Brain microvascular endothelial cell (primary cell): ENCODE results near the gene COASY.
A peak's percentile ranks its signal among the peaks of the same experiment; 100 is the strongest.
"Not testable (repeated sequence)": the region's sequence is repeated elsewhere in the genome, so short reads cannot be mapped to it uniquely, and the experiment has no call there.

ENCODE experiments used
- DNase-seq: peaks from one replicate; pipeline ENCODE4 v3.0.0-alpha.2; 2020
- H3K27ac ChIP-seq: fragments of 250-450 bp; sonication (Bioruptor Pico); 2 replicates; pipeline ENCODE4 v1.5.1; 2020; ENCODE audit warnings: mild to moderate bottlenecking, moderate library complexity
- H3K27me3 ChIP-seq: fragments of 250-450 bp; sonication (Bioruptor Pico); replicated peaks from 2 replicates; pipeline ENCODE4 v1.5.1; 2020; ENCODE audit warnings: mild to moderate bottlenecking
- H3K36me3 ChIP-seq: fragments of 250-450 bp; sonication (Bioruptor Pico); replicated peaks from 2 replicates; pipeline ENCODE4 v1.5.1; 2020; ENCODE audit warnings: mild to moderate bottlenecking
- H3K4me3 ChIP-seq: 2 replicates; pipeline ENCODE4 v1.5.1; 2011; ENCODE audit warnings: low read depth, mild to moderate bottlenecking, control low read depth, low read length, moderate library complexity
- CTCF ChIP-seq: IDR thresholded peaks from 2 replicates; pipeline ENCODE4 v1.5.1; 2011; ENCODE audit warnings: low read depth, mild to moderate bottlenecking, moderate library complexity, low read length, control low read depth, inconsistent platforms; ENCODE audit errors: missing control alignments
- in situ Hi-C: cut with HindIII; loops from 2 replicates; pipeline ENCODE4 v1.10.0; 2017; ENCODE audit warnings: low sequenced_read_pairs, low pct_ligation_motif_present

COASY gene

DNA sequence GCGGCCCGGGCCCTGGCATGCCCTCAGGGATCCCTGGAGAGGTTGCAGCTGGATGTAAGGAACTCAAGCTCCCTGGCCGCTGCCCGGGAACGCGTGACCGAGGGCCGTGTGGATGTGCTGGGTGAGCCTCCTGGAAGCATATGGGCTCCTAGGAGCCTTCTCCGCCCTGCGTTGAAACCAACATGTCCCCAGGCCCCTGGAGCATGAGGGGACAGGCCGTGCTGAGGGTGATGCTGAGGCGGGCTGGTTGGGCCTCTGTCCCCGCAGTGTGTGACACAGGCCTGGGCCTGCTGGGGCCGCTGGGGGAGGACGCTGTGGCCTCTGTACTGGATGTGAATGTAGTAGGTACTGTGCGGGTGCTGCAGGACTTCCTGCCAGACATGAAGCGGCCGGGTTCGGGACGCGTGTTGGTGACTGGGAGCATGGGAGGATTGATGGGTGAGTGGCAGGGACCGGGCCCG, 14.9 kb upstream of the COASY start:
- no peak for TF ChIP-seq CTCF
- H3K36me3 ChIP-seq = peaks cover 2% of the 10 kb centered on the region
- no peak for DNase-seq
- H3K27me3 ChIP-seq = no peaks in the 10 kb centered on the region
- no peak overlapping the region for H3K27ac ChIP-seq
- in situ Hi-C loops = no loop called here
- H3K4me3 ChIP-seq = no peak overlapping the region

DNA sequence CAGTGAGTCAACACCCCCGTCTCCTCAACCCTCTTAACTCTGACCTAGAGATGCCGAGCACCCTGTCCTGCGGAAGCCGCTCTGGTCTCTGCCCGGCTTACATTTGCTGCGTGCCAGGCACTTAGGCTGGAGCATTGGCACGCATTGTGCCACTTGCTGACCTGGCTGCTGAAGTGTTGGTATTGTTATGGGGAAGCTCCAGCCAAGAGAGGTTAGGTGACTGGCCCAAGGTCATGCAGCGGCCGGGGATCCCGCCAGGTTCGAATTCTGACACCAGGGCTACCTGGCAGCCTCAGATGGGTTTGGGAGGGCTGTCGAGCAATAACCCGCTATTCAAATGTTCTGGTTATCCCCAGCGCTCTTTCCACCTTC, 14.3 kb upstream of the COASY start:
- Histone ChIP-seq H3K36me3 (peaks cover 1% of the 10 kb centered on the region), H3K4me3 (no peak overlapping the region), H3K27ac (no peak overlapping the region), H3K27me3 (no peaks in the 10 kb centered on the region)
- no peak for DNase-seq
- in situ Hi-C loops = no loop called here
- no peak for TF ChIP-seq CTCF

DNA sequence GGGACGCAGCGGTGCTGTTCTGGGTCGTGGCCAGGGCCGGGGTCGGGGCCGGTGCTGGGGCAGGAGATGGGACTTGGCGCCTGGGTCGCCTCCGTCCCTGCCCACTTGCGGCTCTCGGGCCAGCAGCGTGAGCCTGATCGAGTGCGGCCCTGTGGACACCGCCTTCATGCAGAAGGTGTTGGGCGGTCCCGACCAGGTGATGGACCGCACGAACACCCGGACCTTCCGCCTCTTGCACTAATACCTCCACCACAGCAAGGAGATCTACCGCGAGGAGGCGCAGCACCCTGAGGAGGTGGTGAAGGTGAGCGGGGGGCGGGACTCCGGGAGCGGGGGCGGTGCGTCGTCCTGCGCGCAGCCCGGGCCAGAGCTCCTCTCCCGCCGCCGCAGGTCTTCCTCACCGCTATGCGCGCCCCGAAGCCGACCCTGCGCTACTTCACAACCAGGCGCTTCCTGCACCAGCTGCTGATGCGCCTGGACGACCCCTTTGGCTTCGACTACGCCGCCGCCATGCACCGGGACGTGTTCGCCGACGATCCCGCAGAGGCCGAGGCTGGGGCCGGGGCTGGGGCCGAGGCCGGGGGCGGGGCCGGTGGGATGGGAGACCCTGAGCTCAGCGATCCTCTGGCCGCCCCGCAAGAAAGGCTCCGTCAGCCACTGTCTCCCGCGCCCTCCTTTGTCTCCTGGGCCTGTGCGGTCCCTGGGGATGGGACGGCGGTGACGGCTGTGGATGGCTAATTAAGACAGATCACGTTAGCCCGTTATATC, 13.7 kb upstream of the COASY start:
- no peak for DNase-seq
- peak overlapping the region; percentile 45 for H3K4me3 ChIP-seq
- H3K27ac ChIP-seq = no peak overlapping the region
- no peaks in the 10 kb centered on the region for H3K27me3 ChIP-seq
- no peaks in the 10 kb centered on the region for H3K36me3 ChIP-seq
- TF ChIP-seq CTCF = peak; percentile 57
- in situ Hi-C loops = no loop called here

DNA sequence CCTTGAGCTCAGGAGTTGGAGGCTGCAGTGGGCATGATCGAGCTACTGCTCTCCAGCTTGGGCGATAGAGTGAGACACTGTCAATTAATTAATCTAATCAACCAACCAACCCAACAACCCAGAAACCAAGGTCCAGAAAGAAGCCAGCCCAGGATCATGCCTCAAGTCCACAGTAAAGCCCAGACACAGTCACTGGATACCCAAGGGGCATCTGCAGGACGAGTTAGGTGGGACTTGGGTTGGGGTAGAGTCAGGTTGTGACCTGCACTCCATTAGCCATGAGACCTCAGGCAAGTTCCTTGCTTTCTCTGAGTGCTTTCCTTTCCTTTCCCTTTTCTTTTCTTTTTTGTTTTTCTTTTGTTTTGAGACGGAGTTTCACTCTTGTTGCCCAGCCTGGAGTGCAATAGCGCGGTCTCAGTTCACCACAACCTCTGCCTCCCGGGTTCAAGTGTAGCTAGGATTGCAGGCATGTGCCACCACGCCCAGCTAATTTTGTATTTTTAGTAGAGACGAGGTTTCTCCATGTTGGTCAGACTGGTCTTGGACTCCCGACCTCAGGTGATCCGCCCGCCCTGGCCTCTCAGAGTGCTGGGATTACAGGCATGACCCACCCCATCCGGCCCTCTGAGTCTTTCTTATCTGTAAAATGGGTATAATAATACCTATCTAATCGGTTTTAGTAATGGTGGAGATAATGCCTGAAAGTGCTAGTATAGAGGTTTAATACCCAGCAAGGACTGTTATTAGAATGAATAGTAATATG, 12.8 kb upstream of the COASY start:
- Histone ChIP-seq H3K27ac (no peak overlapping the region), H3K27me3 (no peaks in the 10 kb centered on the region), H3K36me3 (no peaks in the 10 kb centered on the region), H3K4me3 (no peak overlapping the region)
- TF ChIP-seq CTCF = no peak
- in situ Hi-C loops = no loop called here
- DNase-seq = no peak

DNA sequence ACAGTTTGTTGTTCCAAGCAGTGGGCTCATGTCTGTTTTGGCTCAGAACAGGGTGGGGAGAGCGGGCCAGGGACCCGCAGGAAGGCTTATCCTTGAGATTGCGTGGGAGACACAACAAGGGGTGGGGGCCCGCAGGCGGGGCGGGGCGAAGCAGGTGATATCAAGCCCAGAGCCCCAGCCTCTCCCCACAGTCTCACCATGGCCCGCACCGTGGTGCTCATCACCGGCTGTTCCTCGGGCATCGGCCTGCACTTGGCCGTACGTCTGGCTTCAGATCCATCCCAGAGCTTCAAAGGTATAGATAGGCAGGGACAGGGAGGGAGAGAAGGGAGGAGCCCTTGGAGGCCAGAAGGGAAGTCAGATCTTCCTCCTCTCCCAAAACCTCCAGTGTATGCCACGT, 9.2 kb upstream of the COASY start, which contains the start of gene HSD17B1:
HSD17B1 (plus strand) TSS at position 188 of the 400 bp plus-strand sequence; CDS start at position 199, 11 bp downstream.
- peak within 1 kb of the TSS; percentile 91 for H3K4me3 ChIP-seq
- H3K27ac ChIP-seq, H3K27me3 ChIP-seq, DNase-seq, H3K36me3 ChIP-seq, in situ Hi-C loops: not testable (repeated sequence)

DNA sequence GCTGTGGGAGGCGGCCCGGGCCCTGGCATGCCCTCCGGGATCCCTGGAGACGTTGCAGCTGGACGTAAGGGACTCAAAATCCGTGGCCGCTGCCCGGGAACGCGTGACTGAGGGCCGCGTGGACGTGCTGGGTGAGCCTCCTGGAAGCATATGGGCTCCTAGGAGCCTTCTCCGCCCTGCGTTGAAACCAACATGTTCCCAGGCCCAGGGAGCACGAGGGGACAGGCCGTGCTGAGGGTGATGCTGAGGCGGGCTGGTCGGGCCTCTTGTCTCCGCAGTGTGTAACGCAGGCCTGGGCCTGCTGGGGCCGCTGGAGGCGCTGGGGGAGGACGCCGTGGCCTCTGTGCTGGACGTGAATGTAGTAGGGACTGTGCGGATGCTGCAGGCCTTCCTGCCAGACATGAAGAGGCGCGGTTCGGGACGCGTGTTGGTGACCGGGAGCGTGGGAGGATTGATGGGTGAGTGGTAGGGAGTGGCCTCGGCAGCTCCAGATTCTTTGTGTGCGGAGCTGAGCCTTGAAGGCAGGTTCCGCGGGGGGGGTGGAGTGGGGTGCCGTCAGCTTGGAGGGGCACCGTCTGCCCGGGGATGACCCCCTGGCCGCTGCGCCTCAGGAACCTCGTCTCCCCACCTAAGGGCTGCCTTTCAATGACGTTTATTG, 8.7 kb upstream of the COASY start:
- no peaks in the 10 kb centered on the region for H3K27me3 ChIP-seq
- H3K36me3 ChIP-seq = no peaks in the 10 kb centered on the region
- in situ Hi-C loops = no loop called here
- TF ChIP-seq CTCF = no peak
- no peak for DNase-seq
- peak overlapping the region; percentile 91 for H3K4me3 ChIP-seq
- H3K27ac ChIP-seq = no peak overlapping the region
